HCT116 (cell line): ENCODE measurements around the gene BTN1A1. TPM values are rescaled to one million over a fixed set of nuclear protein-coding genes. Genes with fewer than 3 reads are reported as not detected.
A peak's percentile ranks its signal among the peaks of the same experiment; 100 is the strongest.

Source experiments
- ATAC-seq: fragments of 200-7000 bp; cut with Tn5 transposase; 2 replicates; pipeline ENCODE4 v1.9.1; 2020; ENCODE audit warnings: mild to moderate bottlenecking, moderate library complexity
- BruUV-seq: library from RNA; stranded (reverse); fragments of 400-500 nt; replicated peaks from 2 replicates; lab custom pipeline; 2021; lab: Mats Ljungman, UMichigan
- CTCF ChIA-PET: fragments of 300-600 bp; sonication (Branson Sonifier 250); formaldehyde crosslinking; loops from one replicate; lab custom pipeline; 2021; ENCODE audit warnings: antibody characterized with exemption; lab: Charles Lee
- POLR2A ChIA-PET: fragments of 300-600, 350-600 bp; sonication (Branson Sonifier 250); formaldehyde crosslinking; loops from one replicate; lab custom pipeline; 2021; ENCODE audit warnings: antibody characterized with exemption; lab: Charles Lee
- RAD21 ChIA-PET, 2 experiments: fragments of 300-600 bp; sonication (Branson Sonifier 250); formaldehyde crosslinking; loops; one replicate each; lab custom pipeline; 2023; ENCODE audit warnings: low total read pairs in 2 of 2; ENCODE audit not compliant: uncharacterized antibody in 2 of 2, unreplicated experiment in 2 of 2, low non-redundant PET in 1 of 2; lab: Charles Lee
- DNase-seq: peaks from one replicate; pipeline ENCODE4 v3.0.0-alpha.2; 2010; ENCODE audit warnings: low read depth, low spot score
- H2AFZ ChIP-seq: fragments of 200-600 bp; shearing (Covaris generic), sonication (generic); 2 replicates; pipeline ENCODE4 v1.6.1; 2017; ENCODE audit warnings: low read depth, mixed run types, mixed read lengths, antibody characterized with exemption, low read length; ENCODE audit not compliant: poor library complexity, severe bottlenecking
- H3K27ac ChIP-seq: 2 replicates; pipeline ENCODE4 v1.5.1; 2012; ENCODE audit warnings: low read depth, low read length
- H3K27me3 ChIP-seq: fragments of 200-600 bp; sonication (generic); 2 replicates; pipeline ENCODE4 v1.6.1; 2016; ENCODE audit warnings: mixed run types, low read length, mixed read lengths; ENCODE audit not compliant: insufficient read depth
- H3K36me3 ChIP-seq, 2 experiments: fragments of 200-500 bp in 1 of 2; fragments of 200-600 bp in 1 of 2; sonication (Bioruptor generic) in 1 of 2; sonication (generic) in 1 of 2; 2 replicates each; pipeline versions ENCODE4 v1.5.1 to v1.6.1; 2014 to 2016; ENCODE audit warnings: low read length in 2 of 2, inconsistent platforms in 1 of 2, mixed read lengths in 1 of 2, mixed run types in 1 of 2; ENCODE audit not compliant: insufficient read depth in 2 of 2, control insufficient read depth in 1 of 2
- H3K4me1 ChIP-seq, 2 experiments: fragments of 200-600 bp in 1 of 2; sonication (generic) in 1 of 2; 2 replicates each; pipeline versions ENCODE4 v1.5.1 to v1.6.1; 2012 to 2017; ENCODE audit warnings: low read length in 2 of 2, inconsistent platforms in 1 of 2, mild to moderate bottlenecking in 1 of 2, mixed read lengths in 1 of 2, mixed run types in 1 of 2, moderate library complexity in 1 of 2; ENCODE audit not compliant: insufficient read depth in 2 of 2, control insufficient read depth in 1 of 2
- H3K4me2 ChIP-seq: fragments of 200-600 bp; sonication (generic); 2 replicates; pipeline ENCODE4 v1.6.1; 2017; ENCODE audit warnings: mixed run types, low read length, mixed read lengths
- H3K4me3 ChIP-seq, 2 experiments: fragments of 200-600 bp in 1 of 2; sonication (generic) in 1 of 2; replicated peaks in 1 of 2; 2 replicates each; pipeline ENCODE4 v1.5.1; 2011 to 2016; ENCODE audit warnings: low read length in 2 of 2, control low read depth in 1 of 2, low read depth in 1 of 2, mild to moderate bottlenecking in 1 of 2, mixed read lengths in 1 of 2, mixed run types in 1 of 2
- H3K79me2 ChIP-seq: fragments of 200-600 bp; sonication (generic); 2 replicates; pipeline ENCODE4 v1.6.1; 2017; ENCODE audit warnings: mild to moderate bottlenecking, mixed run types, low read length, moderate library complexity, mixed read lengths; ENCODE audit not compliant: insufficient read depth
- H3K9ac ChIP-seq: fragments of 200-600 bp; sonication (generic); 2 replicates; pipeline ENCODE4 v1.6.1; 2016; ENCODE audit warnings: low read length, mixed read lengths
- H3K9me2 ChIP-seq: fragments of 200-600 bp; sonication (generic), shearing (Covaris generic); 2 replicates; pipeline ENCODE4 v1.6.1; 2017; ENCODE audit warnings: mixed run types, mild to moderate bottlenecking, moderate library complexity; ENCODE audit not compliant: insufficient read depth
- H3K9me3 ChIP-seq, 2 experiments: fragments of 200-500 bp in 1 of 2; fragments of 200-600 bp in 1 of 2; sonication (Bioruptor generic) in 1 of 2; sonication (generic) in 1 of 2; 2 replicates each; pipeline ENCODE4 v1.6.1; 2014 to 2017; ENCODE audit warnings: low read length in 2 of 2, mixed read lengths in 2 of 2, inconsistent platforms in 1 of 2, low read depth in 1 of 2, mild to moderate bottlenecking in 1 of 2, mixed run types in 1 of 2, moderate library complexity in 1 of 2; ENCODE audit not compliant: control insufficient read depth in 1 of 2, insufficient read depth in 1 of 2
- H4K20me1 ChIP-seq: fragments of 200-600 bp; sonication (generic), shearing (Covaris generic); 2 replicates; pipeline ENCODE4 v1.6.1; 2017; ENCODE audit warnings: mixed run types, mild to moderate bottlenecking, moderate library complexity; ENCODE audit not compliant: insufficient read depth
- ATF3 ChIP-seq: IDR thresholded peaks from 2 replicates; pipeline ENCODE4 v1.6.1; 2012
- CBX3 ChIP-seq: IDR thresholded peaks from 2 replicates; pipeline ENCODE4 v1.6.1; 2012; ENCODE audit warnings: low read depth
- CEBPB ChIP-seq: IDR thresholded peaks from 2 replicates; pipeline ENCODE4 v1.6.1; 2012; ENCODE audit warnings: low read depth
- CTCF ChIP-seq, 3 experiments: fragments of 200-600 bp in 1 of 3; sonication (generic) in 1 of 3; IDR thresholded peaks in 2 of 3; conservative IDR thresholded peaks in 1 of 3; 2 replicates each; pipeline ENCODE4 v1.5.1; 2012 to 2017; ENCODE audit warnings: low read depth in 2 of 3, low read length in 2 of 3, antibody characterized with exemption in 1 of 3, borderline replicate concordance in 1 of 3, control low read depth in 1 of 3, mild to moderate bottlenecking in 1 of 3, mixed read lengths in 1 of 3, mixed run types in 1 of 3, moderate library complexity in 1 of 3; ENCODE audit not compliant: insufficient read depth in 1 of 3
- EZH2 ChIP-seq: fragments of 200-600 bp; sonication (generic); IDR thresholded peaks from 2 replicates; pipeline ENCODE4 v1.6.1; 2017; ENCODE audit warnings: antibody characterized with exemption, mixed run types
- EZH2phosphoT487 ChIP-seq: fragments of 200-600 bp; IDR thresholded peaks from 2 replicates; pipeline ENCODE4 v1.6.1; 2018; ENCODE audit warnings: antibody characterized with exemption, borderline replicate concordance
- FOSL1 ChIP-seq: IDR thresholded peaks from 2 replicates; pipeline ENCODE4 v1.6.1; 2012; ENCODE audit warnings: low read depth
- JUND ChIP-seq: IDR thresholded peaks from 2 replicates; pipeline ENCODE4 v1.6.1; 2012
- MAX ChIP-seq: IDR thresholded peaks from 2 replicates; pipeline ENCODE4 v1.6.1; 2012
- POLR2A ChIP-seq: IDR thresholded peaks from 2 replicates; pipeline ENCODE4 v1.7.0; 2011; ENCODE audit warnings: borderline replicate concordance; ENCODE audit not compliant: insufficient read depth, insufficient read length; ENCODE audit errors: extremely low read depth
- POLR2AphosphoS5 ChIP-seq: IDR thresholded peaks from 2 replicates; pipeline ENCODE4 v1.6.1; 2011; ENCODE audit warnings: mild to moderate bottlenecking, low read depth, low read length, moderate library complexity
- RAD21 ChIP-seq: IDR thresholded peaks from 2 replicates; pipeline ENCODE4 v1.6.1; 2012; ENCODE audit warnings: low read depth, mild to moderate bottlenecking
- SIN3A ChIP-seq: IDR thresholded peaks from 2 replicates; pipeline ENCODE4 v1.6.1; 2012; ENCODE audit warnings: low read depth
- SP1 ChIP-seq: IDR thresholded peaks from 2 replicates; pipeline ENCODE4 v1.6.1; 2012; ENCODE audit warnings: low read depth
- SRF ChIP-seq: IDR thresholded peaks from 2 replicates; pipeline ENCODE4 v1.6.1; 2012; ENCODE audit warnings: low read depth
- YY1 ChIP-seq: IDR thresholded peaks from 2 replicates; pipeline ENCODE4 v1.6.1; 2011; ENCODE audit warnings: low read length, low read depth, moderate library complexity, mild to moderate bottlenecking; ENCODE audit not compliant: insufficient replicate concordance; ENCODE audit errors: extremely low read depth
- ZFX ChIP-seq: fragments of 450-650 bp; IDR thresholded peaks from 2 replicates; pipeline ENCODE4 v1.6.1; 2017
- intact Hi-C: fragments of 100-400 bp; cut with micrococcal nuclease; formaldehyde crosslinking; loops from 2 replicates; pipeline ENCODE4 v1.10.0; 2022
- total RNA-seq: library from RNA; stranded (reverse); gene quantifications from one replicate; pipeline ENCODE4 v1.2.1, GENCODE V29; 2021; ENCODE audit not compliant: unreplicated experiment

Gene BTN1A1
- total RNA-seq, 1 experiment from 2014 or later = 0.32 TPM

GRCh38 chr6:26553635-26554446, 53.7 kb downstream of the BTN1A1 start:
- no TSS peak for BruUV-seq
- intact Hi-C loops = loop anchor here (2.0 to 5.0 kb wide), 3 partner anchors 15 to 242 kb away; partner anchors contain the start of gene HMGN4
- ChIA-PET CTCF (interaction anchor here (0.8 to 1.8 kb wide), 3 partner anchors 41 to 212 kb away, joined by 4 to 11 read pairs (median 7); no protein-coding TSS in a partner anchor), POLR2A (interaction anchor here (0.6 to 2.4 kb wide), 8 partner anchors 10 to 1008 kb away, joined by 3 to 8 read pairs (median 4); a partner anchor contains a TSS), RAD21 (no interaction called here)
- Histone ChIP-seq H3K36me3 (no peaks in the 10 kb centered on the region), H3K4me1 (peaks cover 14 to 45% of the 10 kb centered on the region in 2 experiments), H3K9ac (peak overlapping the region; percentile 32), H3K79me2 (no peaks in the 10 kb centered on the region), H2AFZ (peak overlapping the region; percentile 73), H3K9me2 (no peaks in the 10 kb centered on the region), H3K27ac (peak overlapping the region; percentile 53), H3K4me2 (peak overlapping the region; percentile 75), H3K27me3 (no peaks in the 10 kb centered on the region), H3K4me3 (peak overlapping the region; percentile 36 to 50), H4K20me1 (no peaks in the 10 kb centered on the region), H3K9me3 (no peaks in the 10 kb centered on the region)
- TF ChIP-seq MAX = 0 out of 2 replicates have a peak, but pooled peaks have one; percentile 45
- peak; percentile 39 for TF ChIP-seq YY1
- peak; percentile 9; the same call in 1 of the 2 replicates for TF ChIP-seq RAD21
- TF ChIP-seq JUND = peak; percentile 19; the same call in 1 of the 2 replicates
- no peak for TF ChIP-seq FOSL1
- peak; percentile 44 for TF ChIP-seq SP1
- peak; percentile 26; the same call in 1 of the 2 replicates for TF ChIP-seq CBX3
- no peak for TF ChIP-seq EZH2
- TF ChIP-seq EZH2phosphoT487 = no peak
- TF ChIP-seq CEBPB = peak; percentile 29
- TF ChIP-seq CTCF (IDR thresholded peaks at IDR 0.05 in 2 of 3, conservative IDR thresholded peaks at IDR 0.05 in 1 of 3; ENCODE audit: borderline replicate concordance in 1 of 3, insufficient read depth in 1 of 3, low read depth in 2 of 3, low read length in 2 of 3) = no peak
- 0 out of 2 replicates have a peak, but pooled peaks have one; percentile 40 for TF ChIP-seq SIN3A
- no peak for TF ChIP-seq ZFX
- TF ChIP-seq POLR2A = no peak
- no peak for TF ChIP-seq SRF
- TF ChIP-seq ATF3 = peak; percentile 98
- TF ChIP-seq POLR2AphosphoS5 = peak; percentile 25; the same call in 1 of the 2 replicates
- ATAC-seq (peak; percentile 58), DNase-seq (peak; percentile 81)
